Stomach (tissue), 4 donors: Measurements from ENCODE around the gene PLPP1.

Source experiments
- CTCF ChIP-seq, 7 experiments: fragments of 450-650 bp in 4 of 7; fragments of 200-600 bp in 3 of 7; sonication (generic) in 3 of 7; IDR thresholded peaks; one replicate each; pipeline ENCODE4 v1.5.1; 2016 to 2019; ENCODE audit warnings: antibody characterized with exemption in 7 of 7, control low read depth in 2 of 7, mild to moderate bottlenecking in 1 of 7
- POLR2A ChIP-seq, 4 donors: fragments of 450-650 bp; IDR thresholded peaks; one replicate each; pipeline ENCODE4 v1.6.1; 2016; ENCODE audit warnings: antibody characterized with exemption in 4 of 4, control low read depth in 2 of 4, mild to moderate bottlenecking in 1 of 4, moderate library complexity in 1 of 4
- POLR2AphosphoS5 ChIP-seq, 3 donors: sonication (generic); formaldehyde crosslinking; IDR thresholded peaks; one replicate each; pipeline ENCODE4 v1.6.1; 2016; ENCODE audit warnings: antibody characterized with exemption in 3 of 3

GRCh38 chr5:55547781-55548180 is 13.0 kb upstream of the PLPP1 start:
- TF ChIP-seq CTCF (IDR thresholded peaks at IDR 0.05) = no peak
- TF ChIP-seq POLR2AphosphoS5 (IDR thresholded peaks at IDR 0.05) = no peak
- TF ChIP-seq POLR2A (IDR thresholded peaks at IDR 0.05) = no peak
